AG04450 (cell line): ENCODE measurements around the gene TCOF1. TPM values are rescaled to one million over a fixed set of nuclear protein-coding genes. Genes with fewer than 3 reads are reported as not detected.

Experiments
- CTCF ChIA-PET: fragments of 300-600, 350-600 bp; formaldehyde crosslinking; extraction: SDS; loops from one replicate; lab custom pipeline; 2022; ENCODE audit warnings: antibody characterized with exemption, inconsistent platforms; lab: Charles Lee
- POLR2A ChIA-PET: fragments of 350-600 bp; formaldehyde crosslinking; extraction: SDS; loops from one replicate; lab custom pipeline; 2021; ENCODE audit warnings: antibody characterized with exemption, inconsistent platforms; lab: Yijun Ruan, JAX
- DNase-seq: peaks from one replicate; pipeline ENCODE4 v3.0.0-alpha.2; 2011; ENCODE audit warnings: low read depth, low spot score
- H3K27ac ChIP-seq: one replicate; pipeline ENCODE4 v1.5.1; 2012; ENCODE audit warnings: low read depth, low read length, control low read depth
- H3K27me3 ChIP-seq: one replicate; pipeline ENCODE4 v1.6.0; 2012; ENCODE audit warnings: low read length; ENCODE audit not compliant: control insufficient read depth, insufficient read depth
- H3K4me3 ChIP-seq: 2 replicates; pipeline ENCODE4 v1.5.1; 2011; ENCODE audit warnings: mild to moderate bottlenecking, low read depth, low read length, control low read depth
- H3K9me3 ChIP-seq: 2 replicates; pipeline ENCODE4 v1.5.1; 2012; ENCODE audit warnings: low read length; ENCODE audit not compliant: control insufficient read depth, insufficient read depth
- CTCF ChIP-seq: IDR thresholded peaks from 2 replicates; pipeline ENCODE4 v1.5.1; 2011; ENCODE audit warnings: low read depth, low read length, control low read depth, inconsistent platforms
- polyA plus RNA-seq: library from polyadenylated mRNA; depleted of rRNA; stranded (reverse); fragments of >200 nt; gene quantifications from 2 replicates; pipeline ENCODE4 v1.2.3, GENCODE V29; 2011

TCOF1 gene
- polyA plus RNA-seq, 1 experiment: 6.5 TPM

DNA sequence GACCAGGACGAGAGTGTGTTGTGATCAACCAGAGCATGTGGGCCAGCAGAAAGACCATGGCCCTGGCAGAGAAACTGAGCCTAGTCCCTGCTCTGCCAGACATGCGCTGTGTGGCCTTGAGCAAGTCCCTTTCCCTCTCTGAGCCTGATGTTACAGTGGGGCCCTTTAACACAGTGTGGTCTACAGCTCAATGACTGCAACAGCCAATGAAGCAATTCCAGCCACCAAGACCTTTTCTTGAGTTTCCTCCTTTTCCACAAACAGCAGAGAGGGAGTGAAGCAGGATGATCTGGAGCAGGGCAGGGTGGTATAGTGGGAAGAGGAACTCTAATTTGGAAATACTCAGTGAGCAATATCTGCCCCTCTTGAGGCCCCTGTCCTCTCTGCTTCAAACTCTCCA lies 29.0 kb upstream of the TCOF1 start:
- H3K27me3 ChIP-seq: no peaks in the 10 kb centered on the region
- CTCF ChIA-PET: no interaction called here
- no peak for TF ChIP-seq CTCF
- POLR2A ChIA-PET: no interaction called here
- no peak overlapping the region for H3K4me3 ChIP-seq
- DNase-seq: no peak
- no peaks in the 10 kb centered on the region for H3K9me3 ChIP-seq
- no peak overlapping the region for H3K27ac ChIP-seq

DNA sequence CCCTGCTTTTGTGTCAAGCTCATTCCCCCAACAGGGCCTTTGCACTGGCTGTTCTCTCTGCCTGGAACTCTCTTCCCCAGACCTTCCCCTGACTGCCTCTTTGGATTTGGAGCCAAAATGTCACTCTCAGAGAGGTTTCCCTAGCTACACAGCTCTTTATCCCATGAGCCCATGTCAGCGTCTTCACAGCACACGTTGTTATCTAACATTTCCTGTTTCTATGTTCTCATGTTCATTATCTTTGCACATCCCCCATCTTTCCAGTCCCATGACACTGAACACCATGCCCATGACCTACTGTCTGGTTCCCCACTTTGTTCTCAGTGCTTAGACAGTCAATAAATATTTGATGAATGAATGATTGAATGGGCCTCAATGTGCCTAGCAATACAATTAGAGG lies 28.5 kb upstream of the TCOF1 start:
- DNase-seq: no peak
- ChIA-PET POLR2A (no interaction called here), CTCF (no interaction called here)
- TF ChIP-seq CTCF: no peak
- Histone ChIP-seq H3K27ac (no peak overlapping the region), H3K4me3 (no peak overlapping the region), H3K27me3 (no peaks in the 10 kb centered on the region), H3K9me3 (no peaks in the 10 kb centered on the region)

DNA sequence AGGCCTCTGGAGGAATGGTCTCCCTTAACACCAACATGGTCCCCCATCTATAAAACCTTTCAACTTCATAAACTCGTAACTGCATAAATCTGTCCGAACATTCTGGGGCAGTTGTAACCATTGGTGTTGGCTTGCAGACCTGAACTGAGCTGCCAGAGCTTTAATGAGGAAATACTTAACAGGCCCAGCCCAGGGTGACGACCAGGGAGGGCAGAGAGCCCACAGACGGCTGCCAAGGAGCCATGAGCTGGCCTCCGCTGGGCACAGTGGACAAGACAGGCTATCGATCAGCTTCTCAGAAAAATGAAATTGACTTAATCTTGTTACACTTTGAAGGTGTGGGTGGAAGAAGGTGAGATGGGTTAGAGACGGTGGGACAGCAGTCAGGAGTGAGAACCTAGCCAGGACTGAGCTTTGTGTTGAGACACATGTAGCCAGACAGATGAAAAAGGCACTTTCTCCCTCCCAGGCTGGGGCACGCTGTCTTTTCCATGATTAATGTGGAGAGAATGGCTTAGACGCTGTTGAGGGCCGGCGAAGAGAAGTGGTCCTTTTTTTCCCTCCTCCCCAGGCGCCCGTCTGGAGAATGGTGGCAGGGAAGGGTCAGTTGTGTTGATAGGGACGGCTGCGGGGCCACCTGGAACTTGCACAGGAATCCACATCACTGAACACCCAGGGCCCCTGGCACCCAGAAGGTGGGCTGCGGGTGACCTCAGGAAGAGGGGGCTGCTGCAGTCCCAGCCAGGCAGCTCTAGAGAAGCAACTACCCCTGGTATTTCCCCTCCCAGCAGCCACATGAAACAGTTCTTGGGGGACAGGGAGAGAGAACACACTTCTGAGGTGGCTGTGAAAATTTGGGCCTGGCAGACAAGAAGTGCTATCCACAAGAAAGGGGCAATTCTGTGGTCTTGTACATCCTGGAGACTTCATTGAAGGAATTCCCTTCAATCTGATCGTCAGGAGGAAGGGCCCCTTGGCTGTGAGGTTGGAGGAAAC lies 27.3 kb upstream of the TCOF1 start:
- no peak overlapping the region for H3K27ac ChIP-seq
- no peak overlapping the region for H3K4me3 ChIP-seq
- no peak for TF ChIP-seq CTCF
- H3K27me3 ChIP-seq: no peaks in the 10 kb centered on the region
- POLR2A ChIA-PET: no interaction called here
- H3K9me3 ChIP-seq: no peaks in the 10 kb centered on the region
- DNase-seq: no peak
- CTCF ChIA-PET: interaction anchor here (1.0 kb wide), 1 partner anchor 21 kb away, joined by 5 read pairs; no protein-coding TSS in a partner anchor

GRCh38 chr5:150333400-150333799 lies 24.1 kb upstream of the TCOF1 start:
- ChIA-PET POLR2A (interaction anchor here (0.6 kb wide), 1 partner anchor 206 kb away, joined by 3 read pairs; no protein-coding TSS in a partner anchor), CTCF (no interaction called here)
- Histone ChIP-seq H3K4me3 (no peak overlapping the region), H3K27me3 (no peaks in the 10 kb centered on the region), H3K27ac (no peak overlapping the region), H3K9me3 (no peaks in the 10 kb centered on the region)
- TF ChIP-seq CTCF: no peak
- no peak for DNase-seq

GRCh38 chr5:150335778-150336177 lies 21.7 kb upstream of the TCOF1 start:
- CTCF ChIA-PET: interaction anchor here (3.4 kb wide), 1 partner anchor 15 kb away, joined by 17 read pairs; no protein-coding TSS in a partner anchor
- no peaks in the 10 kb centered on the region for H3K9me3 ChIP-seq
- POLR2A ChIA-PET: interaction anchor here (0.8 to 1.1 kb wide), 4 partner anchors 8 to 33 kb away, joined by 3 to 5 read pairs (median 4); partner anchors contain the start of gene ARSI
- H3K4me3 ChIP-seq: no peak overlapping the region
- H3K27ac ChIP-seq: no peak overlapping the region
- no peak for TF ChIP-seq CTCF
- DNase-seq: no peak
- H3K27me3 ChIP-seq: no peaks in the 10 kb centered on the region
